ENCODE results near the gene HOXB6. TPM values are rescaled to one million over a fixed set of nuclear protein-coding genes. Genes with fewer than 3 reads are reported as not detected.

The HOXB6 gene
- total RNA-seq, 4 donors from 2014 or later = 0.54 to 4.2 (median 1.3) TPM

GRCh38 chr17:48590607-48591161 lies 14.1 kb downstream of the HOXB6 start:
- Histone ChIP-seq H3K4me3 (replicated peaks in 1 of 3) (no peak overlapping the region), H3K4me1 (peaks cover 0 to 20% of the 10 kb centered on the region in 2 donors), H3K27me3 (peaks cover 55% of the 10 kb centered on the region), H3K9me3 (no peaks in the 10 kb centered on the region), H3K36me3 (no peaks in the 10 kb centered on the region), H3K27ac (no peak overlapping the region)
- TF ChIP-seq POLR2A (IDR thresholded peaks at IDR 0.05) = no peak
- TF ChIP-seq, protein P1, sequence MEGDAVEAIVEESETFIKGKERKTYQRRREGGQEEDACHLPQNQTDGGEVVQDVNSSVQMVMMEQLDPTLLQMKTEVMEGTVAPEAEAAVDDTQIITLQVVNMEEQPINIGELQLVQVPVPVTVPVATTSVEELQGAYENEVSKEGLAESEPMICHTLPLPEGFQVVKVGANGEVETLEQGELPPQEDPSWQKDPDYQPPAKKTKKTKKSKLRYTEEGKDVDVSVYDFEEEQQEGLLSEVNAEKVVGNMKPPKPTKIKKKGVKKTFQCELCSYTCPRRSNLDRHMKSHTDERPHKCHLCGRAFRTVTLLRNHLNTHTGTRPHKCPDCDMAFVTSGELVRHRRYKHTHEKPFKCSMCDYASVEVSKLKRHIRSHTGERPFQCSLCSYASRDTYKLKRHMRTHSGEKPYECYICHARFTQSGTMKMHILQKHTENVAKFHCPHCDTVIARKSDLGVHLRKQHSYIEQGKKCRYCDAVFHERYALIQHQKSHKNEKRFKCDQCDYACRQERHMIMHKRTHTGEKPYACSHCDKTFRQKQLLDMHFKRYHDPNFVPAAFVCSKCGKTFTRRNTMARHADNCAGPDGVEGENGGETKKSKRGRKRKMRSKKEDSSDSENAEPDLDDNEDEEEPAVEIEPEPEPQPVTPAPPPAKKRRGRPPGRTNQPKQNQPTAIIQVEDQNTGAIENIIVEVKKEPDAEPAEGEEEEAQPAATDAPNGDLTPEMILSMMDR (IDR thresholded peaks at IDR 0.05) = no peak
- intact Hi-C loops (cut with DNase I) = loop anchor here (10.0 kb wide), 1 partner anchor 404 kb away; the partner anchor contains the start of gene IGF2BP1
- DNase-seq = no peak

GRCh38 chr17:48589831-48590606 lies 14.8 kb downstream of the HOXB6 start, which contains the start of gene HOXB3:
HOXB3 (minus strand) TSS chr17:48590241; CDS start chr17:48552474, 37,767 bp downstream.
- DNase-seq = no peak
- Histone ChIP-seq H3K27me3 (peaks cover 55% of the 10 kb centered on the region), H3K36me3 (no peaks in the 10 kb centered on the region), H3K4me3 (replicated peaks in 1 of 3) (no peak within 1 kb of the TSS), H3K4me1 (peaks cover 0 to 26% of the 10 kb centered on the region in 2 donors), H3K9me3 (no peaks in the 10 kb centered on the region), H3K27ac (no peak within 1 kb of the TSS)
- 51 to 69% methylated on average over 23 of the region's 23 CpGs for WGBS, 2 donors
- intact Hi-C loops (cut with DNase I) = loop anchor here (10.0 kb wide), 1 partner anchor 405 kb away; the partner anchor contains the start of gene IGF2BP1
- TF ChIP-seq POLR2A (IDR thresholded peaks at IDR 0.05) = no peak
- TF ChIP-seq, protein P1 (IDR thresholded peaks at IDR 0.05) = no peak

- Histone ChIP-seq H3K27ac (no peak overlapping the region), H3K9me3 (no peaks in the 10 kb centered on the region), H3K4me3 (replicated peaks in 1 of 3) (no peak overlapping the region), H3K4me1 (peaks cover 0 to 29% of the 10 kb centered on the region in 2 donors), H3K27me3 (peaks cover 58% of the 10 kb centered on the region), H3K36me3 (no peaks in the 10 kb centered on the region)
- WGBS, 2 donors = 21 to 63% methylated on average over 10 of the region's 10 CpGs
- intact Hi-C loops (cut with DNase I) = no loop called here
- no peak for DNase-seq
- no peak for TF ChIP-seq POLR2A (IDR thresholded peaks at IDR 0.05)
- TF ChIP-seq, protein P1 (IDR thresholded peaks at IDR 0.05) = no peak
Measured at GRCh38 chr17:48589060-48589830, 15.5 kb downstream of the HOXB6 start.

DNA sequence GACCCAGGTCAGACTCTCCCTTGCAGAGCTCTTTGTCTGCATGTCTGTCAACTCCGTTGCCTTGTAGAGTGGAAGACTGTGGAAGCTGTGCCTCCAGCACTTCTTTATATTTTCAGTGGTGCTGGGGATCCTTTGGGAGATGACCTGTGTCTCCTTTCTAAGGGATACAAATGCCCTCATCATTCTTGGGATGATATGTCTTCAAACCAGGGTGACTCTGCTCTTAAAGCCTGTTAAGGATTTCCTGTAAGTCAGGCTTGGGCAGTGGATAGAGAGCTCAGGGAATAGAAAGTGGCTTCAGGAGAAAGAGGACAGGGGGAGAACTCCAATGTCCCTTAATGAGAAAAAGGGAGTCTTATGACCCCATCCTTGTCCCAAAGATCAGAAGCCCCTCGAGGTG lies 16.3 kb downstream of the HOXB6 start:
- Histone ChIP-seq H3K27me3 (peaks cover 63% of the 10 kb centered on the region), H3K36me3 (no peaks in the 10 kb centered on the region), H3K4me1 (peaks cover 0 to 22% of the 10 kb centered on the region in 2 donors), H3K9me3 (no peaks in the 10 kb centered on the region), H3K4me3 (replicated peaks in 1 of 3) (no peak overlapping the region), H3K27ac (no peak overlapping the region)
- DNase-seq = no peak
- intact Hi-C loops (cut with DNase I) = no loop called here
- WGBS, 2 donors = 34% methylated on average over 2 of the region's 2 CpGs
- no peak for TF ChIP-seq POLR2A (IDR thresholded peaks at IDR 0.05)
- TF ChIP-seq, protein P1 (IDR thresholded peaks at IDR 0.05) = no peak

Data from thyroid gland (tissue), 4 donors.